Common myeloid progenitor, CD34-positive (primary cell): ENCODE results near the gene CUEDC2.

Experiments used
- CTCF ChIA-PET: fragments of 350-600 bp; sonication (Branson Sonifier 250); formaldehyde crosslinking; loops from one replicate; lab custom pipeline; 2021; ENCODE audit warnings: antibody characterized with exemption; lab: Charles Lee
- POLR2A ChIA-PET: fragments of 350-600 bp; sonication (Branson Sonifier 250); formaldehyde crosslinking; loops from one replicate; lab custom pipeline; 2021; ENCODE audit warnings: antibody characterized with exemption; lab: Charles Lee
- DNase-seq, 3 donors: peaks; one replicate each; pipeline versions ENCODE4 v3.0.0 to v3.0.0-alpha.2; 2013
- H3K27ac ChIP-seq, 2 experiments: 1 replicate in 1 of 2; 2 replicates in 1 of 2; pipeline ENCODE4 v1.7.0; 2013; ENCODE audit warnings: inconsistent platforms in 2 of 2, low read length in 2 of 2, mild to moderate bottlenecking in 2 of 2, low read depth in 1 of 2, moderate library complexity in 1 of 2; ENCODE audit not compliant: severe bottlenecking in 2 of 2, insufficient read depth in 1 of 2, poor library complexity in 1 of 2
- H3K27me3 ChIP-seq, 5 experiments: replicated peaks in 2 of 5; 1 replicate in 3 of 5; 2 replicates in 2 of 5; pipeline versions ENCODE4 v1.6.1 to v1.7.0; 2013; ENCODE audit warnings: low read length in 4 of 5, mild to moderate bottlenecking in 2 of 5, moderate library complexity in 2 of 5, inconsistent platforms in 1 of 5; ENCODE audit not compliant: insufficient read depth in 5 of 5, control insufficient read depth in 4 of 5
- H3K36me3 ChIP-seq, 4 experiments: 1 replicate in 2 of 4; 2 replicates in 2 of 4; pipeline versions ENCODE4 v1.6.1 to v1.7.0; 2013; ENCODE audit warnings: low read length in 3 of 4, control low read depth in 1 of 4, mild to moderate bottlenecking in 1 of 4; ENCODE audit not compliant: control insufficient read depth in 4 of 4, insufficient read depth in 4 of 4
- H3K4me1 ChIP-seq, 4 experiments: 1 replicate in 3 of 4; 2 replicates in 1 of 4; pipeline versions ENCODE4 v1.6.1 to v1.7.1; 2013; ENCODE audit warnings: low read length in 3 of 4, mild to moderate bottlenecking in 3 of 4, control low read depth in 1 of 4, inconsistent platforms in 1 of 4, moderate library complexity in 1 of 4; ENCODE audit not compliant: control insufficient read depth in 4 of 4, insufficient read depth in 4 of 4; ENCODE audit errors: control extremely low read depth in 1 of 4
- H3K4me3 ChIP-seq, 7 experiments: 1 replicate in 4 of 7; 2 replicates in 3 of 7; pipeline versions ENCODE4 v1.5.1 to v1.7.0; 2013; ENCODE audit warnings: mild to moderate bottlenecking in 7 of 7, low read length in 6 of 7, moderate library complexity in 6 of 7, inconsistent platforms in 2 of 7, low read depth in 2 of 7, control low read depth in 1 of 7; ENCODE audit not compliant: insufficient read depth in 4 of 7, control insufficient read depth in 1 of 7; ENCODE audit errors: extremely low read depth in 1 of 7
- H3K9me3 ChIP-seq, 5 experiments: 1 replicate in 4 of 5; 2 replicates in 1 of 5; pipeline versions ENCODE4 v1.6.1 to v1.7.1; 2013; ENCODE audit warnings: low read length in 4 of 5, mild to moderate bottlenecking in 2 of 5, inconsistent platforms in 1 of 5, low read depth in 1 of 5, moderate library complexity in 1 of 5; ENCODE audit not compliant: control insufficient read depth in 4 of 5, insufficient read depth in 2 of 5; ENCODE audit errors: control extremely low read depth in 1 of 5
- WGBS: methylation state at CpG from one replicate; pipeline ENCODE4 v1.1.5; 2013; ENCODE audit not compliant: insufficient coverage; 5-methylcytosine and 5-hydroxymethylcytosine counted together

The CUEDC2 gene

DNA sequence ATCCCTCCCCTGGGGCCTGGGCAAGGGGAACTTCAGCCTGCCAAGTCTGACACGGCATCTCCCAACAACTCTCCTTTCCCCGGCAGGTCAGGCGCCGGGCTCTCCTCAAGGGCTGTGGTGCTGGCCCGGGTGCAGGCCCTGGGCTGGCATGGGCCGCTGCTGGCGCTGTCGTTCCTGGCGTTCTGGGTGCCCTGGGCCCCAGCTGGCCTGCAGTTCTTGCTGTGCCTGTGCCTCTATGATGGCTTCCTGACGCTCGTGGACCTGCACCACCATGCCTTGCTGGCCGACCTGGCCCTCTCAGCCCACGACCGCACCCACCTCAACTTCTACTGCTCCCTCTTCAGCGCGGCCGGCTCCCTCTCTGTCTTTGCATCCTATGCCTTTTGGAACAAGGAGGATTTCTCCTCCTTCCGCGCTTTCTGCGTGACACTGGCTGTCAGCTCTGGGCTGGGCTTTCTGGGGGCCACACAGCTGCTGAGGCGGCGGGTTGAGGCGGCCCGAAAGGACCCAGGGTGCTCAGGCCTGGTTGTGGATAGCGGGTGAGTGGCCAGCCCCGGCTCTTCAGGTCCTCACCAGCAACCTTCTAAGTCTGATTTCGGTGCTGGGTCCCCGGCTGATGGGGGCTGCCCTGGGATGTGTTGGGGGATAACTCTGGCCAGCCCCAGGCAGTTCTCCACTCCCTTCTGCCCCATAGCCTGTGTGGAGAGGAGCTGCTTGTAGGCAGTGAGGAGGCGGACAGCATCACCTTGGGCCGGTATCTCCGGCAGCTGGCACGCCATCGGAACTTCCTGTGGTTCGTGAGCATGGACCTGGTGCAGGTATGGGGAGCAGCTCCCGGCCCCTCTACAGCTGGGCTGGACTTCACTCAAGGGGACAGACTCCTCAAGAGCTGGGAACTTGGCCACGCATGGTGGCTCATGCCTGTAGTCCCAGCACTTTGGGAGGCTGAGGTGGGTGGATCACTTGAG lies 38.5 kb upstream of the CUEDC2 start:
- CTCF ChIA-PET = interaction anchor here (0.7 to 4.1 kb wide), 4 partner anchors 9 to 113 kb away, joined by 3 to 23 read pairs (median 5); no protein-coding TSS in a partner anchor
- H3K4me3 ChIP-seq = no peak overlapping the region

DNA sequence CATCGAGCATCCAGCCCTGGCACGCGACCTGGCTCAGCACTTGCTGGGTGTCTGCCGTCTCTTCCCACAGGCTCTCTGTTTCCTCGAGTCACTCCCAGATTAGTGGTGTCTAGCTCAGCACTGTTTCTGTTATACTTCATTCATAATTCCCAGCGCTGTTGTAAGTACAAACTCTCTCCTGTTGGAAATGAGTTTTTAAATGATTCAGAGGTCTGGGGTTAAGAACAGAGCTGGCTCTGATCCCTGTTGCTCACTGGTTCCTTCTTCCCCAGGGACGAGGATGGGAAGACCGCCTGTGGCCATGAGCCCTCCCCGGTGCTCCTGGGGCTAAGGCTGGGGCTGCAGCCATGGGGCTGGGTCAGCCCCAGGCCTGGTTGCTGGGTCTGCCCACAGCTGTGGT lies 36.3 kb upstream of the CUEDC2 start:
- Histone ChIP-seq H3K36me3 (peaks cover 0 to 6% (median 0%) of the 10 kb centered on the region in 4 experiments), H3K4me3 (no peak overlapping the region), H3K27me3 (peaks cover 0 to 3% (median 0%) of the 10 kb centered on the region in 5 experiments), H3K4me1 (peaks cover 0 to 4% (median 0%) of the 10 kb centered on the region in 4 experiments), H3K9me3 (no peaks in the 10 kb centered on the region), H3K27ac (no peak overlapping the region)
- ChIA-PET CTCF (interaction anchor here (0.6 to 3.2 kb wide), 3 partner anchors 9 to 115 kb away, joined by 3 to 11 read pairs (median 3); no protein-coding TSS in a partner anchor), POLR2A (no interaction called here)
- no peak for DNase-seq
- 100% methylated on average over 2 of the region's 9 CpGs for WGBS

More for the DNA sequence above, 38.5 kb upstream of the CUEDC2 start:
- H3K27me3 ChIP-seq = no peaks in the 10 kb centered on the region
- H3K27ac ChIP-seq = no peak overlapping the region
- H3K4me1 ChIP-seq = peaks cover 0 to 4% (median 0%) of the 10 kb centered on the region in 4 experiments
- H3K36me3 ChIP-seq = peaks cover 0 to 9% (median under 1%) of the 10 kb centered on the region in 4 experiments
- H3K9me3 ChIP-seq = no peaks in the 10 kb centered on the region
- POLR2A ChIA-PET = no interaction called here
- no peak for DNase-seq
- 99% methylated on average over 28 of the region's 36 CpGs for WGBS

DNA sequence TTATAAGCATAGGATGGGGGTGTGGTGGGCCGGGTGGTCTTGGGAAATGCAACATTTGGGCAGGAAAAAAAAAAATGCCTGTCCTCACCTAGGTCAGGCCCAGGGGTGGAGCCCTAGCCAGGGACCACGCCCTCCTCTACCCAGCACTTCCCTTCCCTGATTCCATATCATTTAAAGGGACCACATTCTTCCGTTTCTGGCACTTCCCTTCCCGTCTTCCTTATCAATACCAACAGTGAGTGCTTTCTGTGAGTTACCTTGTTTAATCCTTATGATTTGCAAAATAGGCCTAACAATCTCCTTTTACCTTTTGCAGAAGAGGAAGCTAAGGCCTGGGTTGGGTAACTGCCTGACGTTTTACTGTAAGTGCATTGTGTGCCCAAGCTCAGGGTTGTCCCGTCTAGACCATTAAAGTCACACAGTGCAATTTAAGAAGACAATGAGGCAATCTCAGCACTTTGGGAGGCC lies 35.6 kb upstream of the CUEDC2 start:
- Histone ChIP-seq H3K27ac (peak overlapping the region in 1 of 2 experiments; percentile 38), H3K36me3 (peaks cover 0 to 6% (median 0%) of the 10 kb centered on the region in 4 experiments), H3K4me3 (no peak overlapping the region), H3K27me3 (peaks cover 0 to 9% (median 0%) of the 10 kb centered on the region in 5 experiments), H3K4me1 (peaks cover 0 to 1% (median 0%) of the 10 kb centered on the region in 4 experiments), H3K9me3 (no peaks in the 10 kb centered on the region)
- DNase-seq = peak in 2 of 3 donors; percentile 21 to 27
- 50% methylated on average over 4 of the region's 6 CpGs for WGBS
- POLR2A ChIA-PET = no interaction called here
- CTCF ChIA-PET = interaction anchor here (0.6 to 3.2 kb wide), 4 partner anchors 10 to 116 kb away, joined by 3 to 11 read pairs (median 3); no protein-coding TSS in a partner anchor

DNA sequence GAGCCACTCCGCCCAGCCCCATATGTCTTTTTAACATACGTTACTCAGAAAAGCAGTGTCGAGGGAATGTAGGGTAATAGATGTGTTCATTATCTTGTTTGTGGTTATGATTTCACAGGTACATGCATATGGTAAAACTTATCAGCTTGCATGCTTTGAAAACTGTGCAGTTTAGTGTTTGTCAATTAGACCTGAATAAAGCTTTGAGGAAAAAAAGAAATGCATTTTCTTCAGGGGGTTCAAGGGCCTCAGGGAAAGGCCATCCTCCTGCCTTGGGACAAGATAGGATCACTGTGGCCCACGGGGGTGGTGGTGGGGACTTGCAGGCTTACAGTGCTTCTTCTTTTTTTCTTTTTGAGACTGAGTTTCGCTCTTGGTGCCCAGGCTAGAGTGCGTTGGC lies 34.9 kb upstream of the CUEDC2 start:
- DNase-seq = no peak
- Histone ChIP-seq H3K4me1 (peaks cover 0 to 8% (median under 1%) of the 10 kb centered on the region in 4 experiments), H3K36me3 (peaks cover 0 to 6% (median 0%) of the 10 kb centered on the region in 4 experiments), H3K4me3 (no peak overlapping the region), H3K27ac (no peak overlapping the region), H3K9me3 (no peaks in the 10 kb centered on the region), H3K27me3 (peaks cover 0 to 14% (median 0%) of the 10 kb centered on the region in 5 experiments)
- ChIA-PET POLR2A (no interaction called here), CTCF (interaction anchor here (1.2 to 3.2 kb wide), 2 partner anchors 12 to 31 kb away, joined by 3 to 11 read pairs; no protein-coding TSS in a partner anchor)
- WGBS = 100% methylated on average over 3 of the region's 6 CpGs

DNA sequence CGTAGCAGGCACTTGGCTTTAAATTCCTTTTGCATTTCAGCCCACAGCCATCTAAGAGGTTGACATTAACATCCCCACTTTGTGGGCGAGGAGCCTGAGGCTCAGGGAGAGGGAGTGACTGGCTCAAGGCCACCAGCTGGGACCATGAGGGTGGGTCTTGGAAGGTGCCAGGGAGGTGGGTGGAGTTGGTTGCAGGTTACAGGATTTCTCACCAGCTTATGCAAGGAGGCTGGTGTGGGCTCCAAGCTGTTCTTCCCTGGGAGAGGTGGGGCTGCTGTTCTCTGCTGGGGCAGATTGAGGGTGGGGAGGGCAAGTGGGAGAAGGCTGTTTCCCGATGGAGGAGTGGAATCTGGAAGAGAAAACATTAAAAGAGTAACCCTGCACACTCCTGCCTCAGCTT lies 33.1 kb upstream of the CUEDC2 start:
- Histone ChIP-seq H3K4me3 (no peak overlapping the region), H3K27me3 (peaks cover 0 to 18% (median 0%) of the 10 kb centered on the region in 5 experiments), H3K27ac (no peak overlapping the region), H3K36me3 (peaks cover 0 to under 1% (median 0%) of the 10 kb centered on the region in 4 experiments), H3K9me3 (no peaks in the 10 kb centered on the region), H3K4me1 (peaks cover 0 to 23% (median 15%) of the 10 kb centered on the region in 4 experiments)
- ChIA-PET CTCF (interaction anchor here (0.9 to 1.8 kb wide), 3 partner anchors 15 to 119 kb away, joined by 3 to 5 read pairs (median 3); partner anchors contain the start of gene C10orf95), POLR2A (no interaction called here)
- DNase-seq = no peak
- WGBS = 100% methylated on average over 1 of the region's 3 CpGs

DNA sequence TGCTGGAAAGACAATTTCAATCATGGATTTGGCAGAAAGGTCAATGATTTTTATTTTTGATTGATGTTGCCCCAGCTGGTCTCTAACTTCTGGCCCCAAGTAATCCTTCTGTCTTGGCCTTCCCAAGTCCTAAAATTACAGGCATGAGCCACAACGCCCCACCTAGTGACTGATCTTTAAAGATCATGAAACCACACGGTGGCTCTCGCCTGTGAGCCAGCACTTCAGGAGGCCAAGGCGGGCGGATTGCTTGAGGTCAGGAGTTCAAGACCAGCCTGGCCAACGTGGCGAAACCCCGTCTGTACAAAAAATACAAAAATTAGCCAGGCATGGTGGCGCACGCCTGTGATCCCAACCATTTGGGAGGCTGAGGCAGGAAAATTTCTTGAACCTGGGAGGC lies 31.6 kb upstream of the CUEDC2 start:
- no peak overlapping the region for H3K27ac ChIP-seq
- no peaks in the 10 kb centered on the region for H3K36me3 ChIP-seq
- H3K4me3 ChIP-seq = no peak overlapping the region
- no peak for DNase-seq
- H3K4me1 ChIP-seq = peaks cover 0 to 23% (median 15%) of the 10 kb centered on the region in 4 experiments
- WGBS = 90% methylated on average over 10 of the region's 10 CpGs
- CTCF ChIA-PET = interaction anchor here (0.7 to 4.9 kb wide), 5 partner anchors 9 to 41 kb away, joined by 3 to 23 read pairs (median 12); no protein-coding TSS in a partner anchor
- POLR2A ChIA-PET = interaction anchor here (1.8 kb wide), 1 partner anchor 13 kb away, joined by 12 read pairs; the partner anchor contains the start of gene C10orf95
- peaks cover 0 to 18% (median 0%) of the 10 kb centered on the region in 5 experiments for H3K27me3 ChIP-seq
- no peaks in the 10 kb centered on the region for H3K9me3 ChIP-seq
